Astrocyte of the spinal cord (primary cell): ENCODE measurements around the gene NMU.
A peak's percentile ranks its signal among the peaks of the same experiment; 100 is the strongest.

Source experiments
- DNase-seq: peaks from one replicate; pipeline ENCODE4 v3.0.0; 2011; ENCODE audit warnings: low read depth, low spot score
- H3K4me3 ChIP-seq: 2 replicates; pipeline ENCODE4 v1.5.1; 2011; ENCODE audit warnings: low read depth, mild to moderate bottlenecking, low read length, moderate library complexity
- in situ Hi-C: cut with HindIII; loops from 2 replicates; pipeline ENCODE4 v1.10.0; 2017; ENCODE audit warnings: low sequenced_read_pairs
- TF ChIP-seq, protein P1 (sequence below): IDR thresholded peaks from 2 replicates; pipeline ENCODE4 v1.5.1; 2012; ENCODE audit warnings: low read depth, mild to moderate bottlenecking, low read length, inconsistent platforms

Gene NMU

DNA sequence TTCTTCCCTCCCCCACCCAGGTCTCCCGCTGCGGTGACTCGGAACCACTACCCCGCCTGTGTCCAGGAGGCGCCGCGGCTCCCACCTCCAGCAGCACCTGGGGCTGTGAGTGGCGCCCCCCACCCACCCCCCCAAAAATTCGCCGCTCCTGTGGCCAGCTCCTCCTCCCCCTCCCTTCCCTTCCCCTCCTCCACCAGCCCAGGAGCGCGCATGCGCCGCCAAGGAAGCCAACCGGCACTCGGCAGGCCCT is 89.7 kb downstream of the NMU start:
- in situ Hi-C loops, result no loop called here
- DNase-seq, result no peak
- peak overlapping the region; percentile 80 for H3K4me3 ChIP-seq
- TF ChIP-seq, protein P1, sequence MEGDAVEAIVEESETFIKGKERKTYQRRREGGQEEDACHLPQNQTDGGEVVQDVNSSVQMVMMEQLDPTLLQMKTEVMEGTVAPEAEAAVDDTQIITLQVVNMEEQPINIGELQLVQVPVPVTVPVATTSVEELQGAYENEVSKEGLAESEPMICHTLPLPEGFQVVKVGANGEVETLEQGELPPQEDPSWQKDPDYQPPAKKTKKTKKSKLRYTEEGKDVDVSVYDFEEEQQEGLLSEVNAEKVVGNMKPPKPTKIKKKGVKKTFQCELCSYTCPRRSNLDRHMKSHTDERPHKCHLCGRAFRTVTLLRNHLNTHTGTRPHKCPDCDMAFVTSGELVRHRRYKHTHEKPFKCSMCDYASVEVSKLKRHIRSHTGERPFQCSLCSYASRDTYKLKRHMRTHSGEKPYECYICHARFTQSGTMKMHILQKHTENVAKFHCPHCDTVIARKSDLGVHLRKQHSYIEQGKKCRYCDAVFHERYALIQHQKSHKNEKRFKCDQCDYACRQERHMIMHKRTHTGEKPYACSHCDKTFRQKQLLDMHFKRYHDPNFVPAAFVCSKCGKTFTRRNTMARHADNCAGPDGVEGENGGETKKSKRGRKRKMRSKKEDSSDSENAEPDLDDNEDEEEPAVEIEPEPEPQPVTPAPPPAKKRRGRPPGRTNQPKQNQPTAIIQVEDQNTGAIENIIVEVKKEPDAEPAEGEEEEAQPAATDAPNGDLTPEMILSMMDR, result no peak

DNA sequence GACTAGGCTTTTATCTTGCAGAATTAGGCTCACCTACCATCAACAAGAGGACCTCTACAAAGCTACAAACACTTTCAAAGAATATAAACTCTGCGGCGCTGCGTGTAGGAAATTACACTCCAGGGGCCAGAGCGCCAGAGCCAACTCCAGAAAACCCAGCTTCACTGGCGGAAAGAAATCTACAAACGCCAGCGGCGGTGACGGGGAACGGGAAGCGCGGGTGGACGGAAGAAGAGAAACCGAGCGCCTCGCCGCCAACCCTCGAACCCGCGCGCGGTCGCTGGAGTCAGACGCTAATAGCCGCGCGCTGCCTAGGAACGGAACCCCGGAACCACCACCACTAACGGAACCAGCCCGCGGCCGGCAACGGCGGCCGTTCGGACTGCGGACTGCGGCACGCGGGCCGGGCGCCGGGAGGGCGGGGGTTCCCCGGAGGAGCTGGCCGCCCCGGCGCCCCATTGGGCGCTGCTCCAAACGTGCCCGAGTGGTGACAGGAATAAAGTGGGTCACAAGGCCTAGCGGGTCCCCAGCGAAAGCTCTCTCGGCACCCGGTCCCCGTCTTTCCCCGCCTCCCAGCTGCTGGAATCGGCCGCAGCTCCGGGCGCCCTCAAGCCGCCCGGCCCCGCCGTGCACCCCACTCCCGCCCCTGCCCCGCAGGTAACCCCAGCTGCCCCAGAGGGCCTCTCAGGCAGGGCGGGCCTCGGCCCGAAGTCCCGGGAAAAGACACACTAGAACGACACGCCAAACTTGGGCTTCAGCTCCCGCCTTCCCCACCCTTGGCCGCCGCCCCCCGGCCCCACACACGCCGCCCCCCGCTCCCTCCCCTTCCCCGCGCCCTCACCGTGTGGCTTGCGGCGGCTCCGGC is 90.2 kb downstream of the NMU start:
- TF ChIP-seq, protein P1, result no peak
- peak; percentile 73 for DNase-seq
- in situ Hi-C loops, result no loop called here
- peak overlapping the region; percentile 80 for H3K4me3 ChIP-seq
